OCI-LY1 (cell line): ENCODE results near the gene DDC.

Experiments used
- H2AFZ ChIP-seq: fragments of 200-600 bp; sonication (generic), shearing (Covaris generic); 2 replicates; pipeline ENCODE4 v1.6.0; 2014; ENCODE audit warnings: antibody characterized with exemption, mild to moderate bottlenecking, low read length
- H3F3A ChIP-seq: fragments of 200-600 bp; sonication (generic), shearing (Covaris generic); 2 replicates; pipeline ENCODE4 v1.6.0; 2014; ENCODE audit warnings: mild to moderate bottlenecking, antibody characterized with exemption, low read length, moderate library complexity; ENCODE audit not compliant: insufficient read depth
- H3K27ac ChIP-seq: fragments of 200-600 bp; sonication (generic); 2 replicates; pipeline ENCODE4 v1.5.1; 2014; ENCODE audit warnings: low read length, mixed run types, mild to moderate bottlenecking, low read depth; ENCODE audit not compliant: poor library complexity, severe bottlenecking
- H3K27me3 ChIP-seq: fragments of 200-600 bp; sonication (generic); 2 replicates; pipeline ENCODE4 v1.6.0; 2014; ENCODE audit warnings: antibody characterized with exemption, mild to moderate bottlenecking, low read length, moderate library complexity; ENCODE audit not compliant: insufficient read depth
- H3K36me3 ChIP-seq: fragments of 200-600 bp; sonication (generic); 2 replicates; pipeline ENCODE4 v1.6.1; 2014; ENCODE audit warnings: mild to moderate bottlenecking, antibody characterized with exemption, low read length, moderate library complexity, mixed read lengths; ENCODE audit not compliant: insufficient read depth
- H3K4me1 ChIP-seq: fragments of 200-600 bp; sonication (generic); 2 replicates; pipeline ENCODE4 v1.5.1; 2014; ENCODE audit warnings: mild to moderate bottlenecking, low read length, moderate library complexity; ENCODE audit not compliant: insufficient read depth, severe bottlenecking
- H3K4me2 ChIP-seq: fragments of 200-600 bp; sonication (generic), shearing (Covaris generic); 2 replicates; pipeline ENCODE4 v1.6.1; 2014; ENCODE audit warnings: low read length
- H3K4me3 ChIP-seq: fragments of 200-600 bp; sonication (generic); 2 replicates; pipeline ENCODE4 v1.5.1; 2014; ENCODE audit warnings: low read length, low read depth, mild to moderate bottlenecking, mixed read lengths; ENCODE audit not compliant: poor library complexity, severe bottlenecking
- H3K79me2 ChIP-seq: fragments of 200-600 bp; shearing (Covaris generic); 2 replicates; pipeline ENCODE4 v1.6.1; 2016; ENCODE audit warnings: mixed run types, low read length, mixed read lengths; ENCODE audit not compliant: insufficient read depth
- H3K9ac ChIP-seq: fragments of 200-600 bp; sonication (generic), shearing (Covaris generic); 2 replicates; pipeline ENCODE4 v1.6.1; 2014; ENCODE audit warnings: mild to moderate bottlenecking, low read length, mixed read lengths
- H3K9me2 ChIP-seq: fragments of 200-600 bp; sonication (generic), shearing (Covaris generic); 2 replicates; pipeline ENCODE4 v1.6.1; 2014; ENCODE audit warnings: low read depth, mild to moderate bottlenecking, low read length, mixed read lengths
- H3K9me3 ChIP-seq: fragments of 200-600 bp; shearing (Covaris generic); 2 replicates; pipeline ENCODE4 v1.6.1; 2014; ENCODE audit warnings: low read length, mixed read lengths
- H4K20me1 ChIP-seq: fragments of 200-600 bp; sonication (generic), shearing (Covaris generic); 2 replicates; pipeline ENCODE4 v1.6.0; 2016; ENCODE audit warnings: mild to moderate bottlenecking, low read length; ENCODE audit not compliant: insufficient read depth
- EZH2 ChIP-seq: fragments of 200-600 bp; sonication (generic), shearing (Covaris generic); IDR thresholded peaks from 2 replicates; pipeline ENCODE4 v1.8.0; 2017; ENCODE audit warnings: borderline replicate concordance, mixed run types, mild to moderate bottlenecking, antibody characterized with exemption, low read length, moderate library complexity, mixed read lengths
- TF ChIP-seq, protein P1 (sequence below): fragments of 200-600 bp; sonication (generic), shearing (Covaris generic); IDR thresholded peaks from 2 replicates; pipeline ENCODE4 v1.5.1; 2017; ENCODE audit warnings: mild to moderate bottlenecking, antibody characterized with exemption, low read length, moderate library complexity, mixed read lengths

DDC gene

DNA sequence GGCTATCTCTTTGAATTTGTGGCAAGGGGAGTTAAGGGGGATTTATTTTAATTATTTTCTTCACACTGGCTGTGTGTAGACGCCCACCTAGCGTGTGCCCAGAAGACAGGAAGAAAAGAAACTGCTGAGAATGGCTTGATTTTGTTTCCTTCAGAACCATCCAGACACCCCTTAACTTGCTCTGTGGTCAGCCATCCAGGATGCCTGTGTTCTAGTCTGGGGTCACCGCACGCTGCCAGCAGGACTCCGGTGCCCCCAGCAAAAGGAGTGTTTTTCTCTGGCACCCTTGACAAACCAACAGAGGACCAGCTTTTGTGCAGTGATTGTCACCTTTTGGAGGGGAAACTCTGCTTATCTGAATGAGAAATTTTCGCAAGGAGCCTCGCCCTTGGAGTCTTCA is 5.3 kb downstream of the DDC start:
- Histone ChIP-seq H3K79me2 (no peaks in the 10 kb centered on the region), H3K9me2 (no peaks in the 10 kb centered on the region), H3K36me3 (no peaks in the 10 kb centered on the region), H3K4me1 (no peaks in the 10 kb centered on the region), H3K4me2 (no peak overlapping the region), H3K4me3 (no peak overlapping the region), H4K20me1 (no peaks in the 10 kb centered on the region), H3F3A (no peaks in the 10 kb centered on the region), H2AFZ (no peak overlapping the region), H3K9me3 (no peaks in the 10 kb centered on the region), H3K27me3 (0 out of 2 replicates have a peak, but pooled peaks cover 3% of the 10 kb centered on the region), H3K27ac (no peak overlapping the region), H3K9ac (no peak overlapping the region)
- no peak for TF ChIP-seq EZH2
- TF ChIP-seq, protein P1, sequence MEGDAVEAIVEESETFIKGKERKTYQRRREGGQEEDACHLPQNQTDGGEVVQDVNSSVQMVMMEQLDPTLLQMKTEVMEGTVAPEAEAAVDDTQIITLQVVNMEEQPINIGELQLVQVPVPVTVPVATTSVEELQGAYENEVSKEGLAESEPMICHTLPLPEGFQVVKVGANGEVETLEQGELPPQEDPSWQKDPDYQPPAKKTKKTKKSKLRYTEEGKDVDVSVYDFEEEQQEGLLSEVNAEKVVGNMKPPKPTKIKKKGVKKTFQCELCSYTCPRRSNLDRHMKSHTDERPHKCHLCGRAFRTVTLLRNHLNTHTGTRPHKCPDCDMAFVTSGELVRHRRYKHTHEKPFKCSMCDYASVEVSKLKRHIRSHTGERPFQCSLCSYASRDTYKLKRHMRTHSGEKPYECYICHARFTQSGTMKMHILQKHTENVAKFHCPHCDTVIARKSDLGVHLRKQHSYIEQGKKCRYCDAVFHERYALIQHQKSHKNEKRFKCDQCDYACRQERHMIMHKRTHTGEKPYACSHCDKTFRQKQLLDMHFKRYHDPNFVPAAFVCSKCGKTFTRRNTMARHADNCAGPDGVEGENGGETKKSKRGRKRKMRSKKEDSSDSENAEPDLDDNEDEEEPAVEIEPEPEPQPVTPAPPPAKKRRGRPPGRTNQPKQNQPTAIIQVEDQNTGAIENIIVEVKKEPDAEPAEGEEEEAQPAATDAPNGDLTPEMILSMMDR = no peak

DNA sequence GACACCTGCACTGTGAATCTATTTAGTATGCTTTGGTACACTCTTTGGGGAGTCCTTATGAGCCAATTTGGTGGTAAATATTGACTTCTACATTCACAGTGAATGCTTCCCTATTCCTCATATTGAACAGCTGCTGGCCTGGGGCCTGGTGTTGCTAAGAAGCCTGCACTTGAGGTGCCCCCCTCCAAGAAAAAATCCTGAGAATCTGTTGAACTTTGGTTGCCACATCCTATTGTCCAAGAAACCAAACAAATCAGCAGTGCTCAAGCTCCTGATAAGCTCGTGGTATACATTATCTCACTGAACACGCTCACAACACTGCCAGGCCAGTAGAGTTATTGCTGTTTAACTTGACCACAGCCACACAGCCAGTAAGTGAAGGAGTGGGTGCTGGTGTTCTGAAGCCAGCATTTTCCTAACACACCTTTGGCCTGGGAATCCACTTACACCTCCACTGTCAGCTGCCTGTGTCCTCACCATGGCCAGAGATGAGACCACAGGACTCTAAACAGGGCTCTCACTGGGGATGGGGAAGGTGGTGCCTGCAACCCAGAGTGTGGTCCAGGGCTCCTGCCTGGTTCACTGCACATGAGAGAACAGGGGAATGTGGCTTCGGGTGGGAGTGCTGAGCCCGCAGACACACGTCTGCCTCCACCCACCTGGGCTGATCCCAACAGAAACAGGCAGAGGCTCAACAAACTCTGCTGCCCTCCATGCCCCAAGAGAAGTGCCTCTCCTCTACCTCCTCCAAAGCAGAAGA is 6.7 kb downstream of the DDC start:
- H2AFZ ChIP-seq = no peak overlapping the region
- H3K36me3 ChIP-seq = no peaks in the 10 kb centered on the region
- H3K4me3 ChIP-seq = no peak overlapping the region
- no peak overlapping the region for H3K9ac ChIP-seq
- TF ChIP-seq EZH2 = no peak
- TF ChIP-seq, protein P1 = no peak
- H3K79me2 ChIP-seq = no peaks in the 10 kb centered on the region
- H3K9me2 ChIP-seq = no peaks in the 10 kb centered on the region
- H3K4me2 ChIP-seq = no peak overlapping the region
- no peaks in the 10 kb centered on the region for H3F3A ChIP-seq
- no peaks in the 10 kb centered on the region for H3K9me3 ChIP-seq
- H3K4me1 ChIP-seq = no peaks in the 10 kb centered on the region
- H3K27ac ChIP-seq = no peak overlapping the region
- H3K27me3 ChIP-seq = 0 out of 2 replicates have a peak, but pooled peaks cover 3% of the 10 kb centered on the region
- H4K20me1 ChIP-seq = no peaks in the 10 kb centered on the region

DNA sequence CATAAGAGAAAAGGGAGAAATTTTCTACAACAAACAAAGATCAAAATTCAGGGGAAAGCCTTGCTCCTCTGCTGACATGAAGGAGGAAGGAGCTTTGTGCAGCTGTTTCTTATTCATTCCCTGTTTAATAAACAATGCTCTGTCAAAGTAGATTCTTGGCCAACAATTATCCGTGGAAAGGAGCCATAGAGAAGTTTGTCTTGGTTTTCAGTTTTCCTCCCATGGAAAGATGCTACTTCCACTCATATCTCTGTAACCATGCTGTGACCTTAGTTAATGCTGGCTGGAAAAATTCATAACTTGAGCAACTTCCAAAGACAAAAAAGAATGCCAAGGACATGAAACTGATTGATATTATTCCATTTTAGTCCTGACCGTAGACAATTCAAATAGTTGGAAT is 8.1 kb downstream of the DDC start:
- TF ChIP-seq, protein P1 = no peak
- no peak for TF ChIP-seq EZH2
- Histone ChIP-seq H4K20me1 (no peaks in the 10 kb centered on the region), H3K27ac (no peak overlapping the region), H2AFZ (no peak overlapping the region), H3F3A (no peaks in the 10 kb centered on the region), H3K79me2 (no peaks in the 10 kb centered on the region), H3K4me2 (no peak overlapping the region), H3K4me3 (no peak overlapping the region), H3K27me3 (0 out of 2 replicates have a peak, but pooled peaks cover 3% of the 10 kb centered on the region), H3K9ac (no peak overlapping the region), H3K9me2 (no peaks in the 10 kb centered on the region), H3K36me3 (no peaks in the 10 kb centered on the region), H3K9me3 (no peaks in the 10 kb centered on the region), H3K4me1 (no peaks in the 10 kb centered on the region)
